Kidney tubule cell (primary cell): ENCODE measurements around the gene UBE2N.
"Not testable (repeated sequence)": the region's sequence is repeated elsewhere in the genome, so short reads cannot be mapped to it uniquely, and the experiment has no call there.

Source experiments
- DNase-seq: peaks from one replicate; pipeline ENCODE4 v3.0.0-alpha.2; 2018; ENCODE audit warnings: low spot score

The UBE2N gene

GRCh38 chr12:93443576-93443975 lies 1.8 kb upstream of the UBE2N start:
- no peak for DNase-seq

- DNase-seq: peak; percentile 71
These were observed 929 bp upstream of the UBE2N start for GRCh38 chr12:93442411-93443340.

- peak; percentile 30 for DNase-seq
These were observed 598 bp downstream of the UBE2N start for GRCh38 chr12:93441081-93441616.

- DNase-seq: peak; percentile 18
These were observed 1.5 kb downstream of the UBE2N start for GRCh38 chr12:93440043-93440835.

DNA sequence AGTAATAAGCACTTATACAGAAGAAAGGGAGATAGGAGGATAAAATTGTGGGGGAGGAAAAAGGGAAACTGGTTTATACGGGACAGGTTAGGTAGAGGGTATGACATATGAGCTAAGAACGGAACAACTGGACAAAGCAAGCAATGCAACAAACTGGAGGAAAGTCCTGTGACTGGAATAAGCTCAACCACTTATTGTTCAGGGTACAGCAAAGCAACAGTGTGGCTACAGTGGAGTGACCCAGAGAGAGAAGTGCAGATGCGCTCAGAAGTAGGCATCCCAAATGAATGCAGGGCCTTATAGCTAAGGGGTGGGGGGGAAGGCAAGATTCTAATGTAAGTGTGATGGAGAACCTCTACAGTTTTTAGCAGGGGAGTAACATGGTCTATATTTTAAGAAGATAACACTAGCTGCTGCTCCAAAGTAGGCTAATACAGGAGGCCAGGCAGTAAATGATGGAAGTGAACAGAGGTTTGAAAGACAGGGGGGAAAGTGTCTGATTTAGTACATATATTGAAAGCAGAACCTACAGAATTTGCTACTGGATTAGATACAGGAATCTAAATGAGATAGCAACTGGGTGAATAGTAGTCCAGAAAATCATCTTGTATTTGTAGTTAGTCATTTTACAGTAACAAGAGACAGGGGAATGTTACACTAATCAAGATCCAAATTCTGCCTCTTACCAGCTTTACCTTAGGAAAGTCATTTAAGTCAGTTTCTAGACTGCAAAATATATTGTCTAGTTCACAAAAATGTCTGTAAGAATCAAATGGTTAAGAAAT lies 3.3 kb downstream of the UBE2N start:
- no peak for DNase-seq

DNA sequence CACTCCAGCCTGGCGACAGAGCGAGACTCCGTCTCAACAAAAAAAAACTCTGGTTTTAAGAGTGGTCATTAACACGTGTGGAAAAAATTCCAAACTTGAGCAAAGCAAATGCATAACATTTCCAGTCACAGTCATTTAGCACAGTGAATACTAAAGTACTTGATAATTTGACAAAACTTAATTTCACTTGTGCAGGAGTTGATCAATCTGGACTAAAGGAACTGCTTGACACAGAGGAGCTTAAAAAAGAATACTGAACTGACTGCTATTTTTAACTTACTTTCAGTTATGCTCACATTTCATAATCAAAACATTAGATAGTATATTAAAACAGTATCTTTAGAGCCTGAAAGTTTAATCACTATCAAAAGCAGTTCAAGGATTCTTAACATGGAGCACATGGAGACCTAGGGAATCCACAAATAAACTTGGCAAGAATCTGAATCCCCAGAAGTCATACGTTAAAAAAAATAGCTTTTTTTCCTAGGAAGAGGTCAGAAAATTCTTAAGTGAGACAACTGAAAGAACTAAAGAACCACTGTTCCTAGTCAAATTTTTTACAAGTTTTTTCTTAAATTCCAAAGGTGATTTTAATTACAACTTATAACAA lies 7.4 kb downstream of the UBE2N start:
- DNase-seq: no peak

DNA sequence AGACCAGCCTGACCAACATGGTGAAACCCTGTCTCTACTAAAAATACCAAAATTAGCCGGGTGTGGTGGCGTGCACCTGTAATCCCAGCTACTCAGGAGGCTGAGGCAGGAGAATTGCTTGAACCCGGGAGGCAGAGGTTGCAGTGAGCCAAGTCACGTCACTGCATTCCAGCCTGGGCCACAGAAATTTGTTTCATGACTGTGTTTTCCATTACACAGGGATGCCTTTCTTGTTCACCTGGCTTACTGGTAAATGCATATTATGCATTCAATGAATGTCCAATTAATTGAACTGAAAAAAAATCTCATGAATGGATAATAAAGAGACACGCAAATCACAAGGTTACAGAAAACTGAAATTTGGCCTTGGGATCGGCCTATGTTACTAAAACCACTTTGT lies 9.7 kb downstream of the UBE2N start:
- not testable (repeated sequence) for DNase-seq

GRCh38 chr12:93430280-93430679 lies 11.5 kb downstream of the UBE2N start:
- no peak for DNase-seq

GRCh38 chr12:93429852-93430251 lies 11.9 kb downstream of the UBE2N start:
- DNase-seq: no peak

- DNase-seq: no peak
These were observed 12.3 kb downstream of the UBE2N start for GRCh38 chr12:93429448-93429847.

DNA sequence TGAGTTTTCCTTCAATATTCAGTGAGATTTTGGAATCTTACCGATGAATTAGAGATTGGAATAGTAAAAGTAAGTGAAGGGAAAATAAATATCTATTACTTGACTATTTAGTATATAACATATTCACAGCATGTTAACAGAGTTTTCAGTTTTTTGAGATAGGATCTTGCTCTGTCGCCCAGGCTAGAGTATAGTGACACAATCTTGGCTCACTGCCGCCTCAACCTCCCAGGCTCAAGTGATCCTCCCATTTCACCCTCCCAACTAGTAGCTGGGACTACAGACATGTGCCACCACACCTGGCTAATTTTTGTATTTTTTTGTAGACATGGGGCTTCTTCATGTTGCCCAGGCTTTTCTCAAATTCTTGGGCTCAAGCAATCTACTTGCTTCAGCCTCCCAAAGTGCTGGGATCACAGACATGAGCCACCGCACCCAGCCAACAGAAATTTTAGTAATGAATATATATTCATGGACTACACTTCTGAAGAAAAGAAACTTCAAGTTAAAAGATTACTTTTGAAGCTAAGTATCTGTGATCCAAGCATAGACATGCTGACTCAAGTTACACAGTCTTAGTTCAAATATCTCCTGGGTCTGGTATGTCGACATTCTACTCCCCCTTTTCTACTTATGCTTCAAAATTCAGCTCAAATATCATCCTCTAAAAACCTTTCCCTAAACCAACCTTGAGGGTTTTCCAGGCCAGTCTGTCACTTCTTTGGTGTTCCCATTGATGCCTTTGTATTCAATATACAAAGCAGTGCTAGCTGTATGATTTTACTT lies 13.8 kb downstream of the UBE2N start:
- no peak for DNase-seq

DNA sequence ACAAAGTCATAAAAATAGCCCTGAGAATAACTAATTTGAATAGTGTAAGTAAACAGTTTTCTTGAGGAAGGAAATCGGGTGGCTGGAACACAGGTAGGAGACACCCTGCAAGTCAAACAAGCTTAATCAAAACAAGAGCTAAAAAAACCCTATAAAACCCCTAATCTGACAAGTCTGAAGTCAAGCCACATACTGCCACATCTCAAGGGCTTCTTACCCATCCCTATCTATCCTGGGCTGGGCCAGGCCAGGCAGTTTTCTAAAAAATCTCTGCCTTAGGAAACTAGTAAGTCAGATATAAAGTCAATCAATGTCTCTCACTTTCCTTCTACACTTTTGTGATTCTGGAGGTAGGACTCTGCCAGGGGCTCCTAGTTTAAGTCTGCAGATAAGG lies 15.3 kb downstream of the UBE2N start:
- no peak for DNase-seq

GRCh38 chr12:93425736-93426411 lies 15.9 kb downstream of the UBE2N start:
- no peak for DNase-seq

DNA sequence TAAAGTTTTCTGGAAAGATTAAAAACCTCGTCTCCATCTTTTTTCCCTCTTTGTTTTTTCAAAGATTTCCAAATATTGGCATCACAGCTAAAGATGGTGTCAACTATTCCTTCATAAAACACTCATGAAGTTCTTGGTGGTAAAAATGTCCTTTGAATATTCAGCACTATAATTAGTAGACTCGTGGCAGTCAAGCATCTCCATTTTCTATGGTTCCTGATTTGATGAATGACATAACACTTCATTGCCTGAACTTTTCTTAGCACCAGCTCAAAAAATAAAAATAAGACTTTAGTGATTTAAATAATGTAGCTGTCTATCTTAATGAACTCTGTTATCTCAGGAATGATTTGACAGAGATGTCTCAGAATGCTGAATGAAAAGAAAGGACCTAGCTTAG lies 19.7 kb downstream of the UBE2N start:
- no peak for DNase-seq

DNA sequence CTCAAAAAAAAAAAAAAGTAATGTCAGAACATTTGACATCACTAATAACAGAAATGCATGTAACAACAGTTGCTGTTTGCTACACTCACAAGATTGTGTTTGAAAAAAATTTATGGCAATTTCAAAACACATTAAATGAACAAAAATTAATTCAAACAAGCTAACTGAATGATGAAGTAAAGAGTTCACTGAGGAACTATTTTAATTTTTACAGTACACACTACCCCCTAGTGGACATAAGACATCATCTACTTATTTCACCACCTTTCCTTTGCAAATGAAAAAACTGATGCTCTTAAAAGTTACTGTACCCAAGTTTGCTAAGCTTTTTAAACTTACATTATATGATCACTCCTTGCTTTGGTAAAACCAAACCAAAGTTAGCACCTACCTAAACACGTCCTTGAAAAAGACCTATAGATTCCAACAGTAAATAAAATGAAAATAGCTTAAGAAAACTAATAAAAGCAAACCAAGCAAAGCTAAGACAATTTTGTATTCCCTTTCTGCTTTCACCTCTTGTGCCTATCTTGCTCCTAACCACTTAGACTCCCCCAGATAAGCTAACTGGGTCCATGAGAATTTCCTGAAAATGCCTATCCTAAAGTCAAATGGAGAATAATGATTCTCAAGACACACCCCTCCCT lies 22.2 kb downstream of the UBE2N start:
- peak; percentile 52 for DNase-seq

DNA sequence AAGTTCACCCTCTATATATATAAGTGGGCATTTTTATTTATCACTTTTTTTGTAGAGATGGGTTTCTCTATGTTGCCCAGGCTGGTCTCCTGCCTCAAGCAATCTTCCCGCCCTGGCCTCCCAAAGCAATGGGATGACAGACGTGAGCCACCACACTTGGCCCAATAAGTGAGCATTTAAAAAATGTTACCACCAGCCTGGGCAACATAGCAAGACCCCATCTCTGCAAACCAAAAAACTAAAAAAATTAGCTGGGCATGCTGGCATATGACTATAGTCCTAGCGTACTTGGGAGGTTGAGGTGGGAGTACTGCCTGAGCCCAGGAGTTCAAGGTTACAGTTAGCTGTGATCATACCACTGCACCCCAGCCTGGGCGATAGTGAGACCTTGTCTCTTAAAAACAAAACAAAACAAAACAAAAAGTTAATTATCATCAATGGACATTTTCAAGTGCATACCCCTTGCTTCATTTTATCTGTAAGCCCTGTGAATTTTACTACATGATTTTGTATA lies 23.7 kb downstream of the UBE2N start:
- no peak for DNase-seq

GRCh38 chr12:93415723-93416464 lies 25.9 kb downstream of the UBE2N start:
- DNase-seq: no peak

- no peak for DNase-seq
These were observed 28.7 kb downstream of the UBE2N start for GRCh38 chr12:93413064-93413463.

DNA sequence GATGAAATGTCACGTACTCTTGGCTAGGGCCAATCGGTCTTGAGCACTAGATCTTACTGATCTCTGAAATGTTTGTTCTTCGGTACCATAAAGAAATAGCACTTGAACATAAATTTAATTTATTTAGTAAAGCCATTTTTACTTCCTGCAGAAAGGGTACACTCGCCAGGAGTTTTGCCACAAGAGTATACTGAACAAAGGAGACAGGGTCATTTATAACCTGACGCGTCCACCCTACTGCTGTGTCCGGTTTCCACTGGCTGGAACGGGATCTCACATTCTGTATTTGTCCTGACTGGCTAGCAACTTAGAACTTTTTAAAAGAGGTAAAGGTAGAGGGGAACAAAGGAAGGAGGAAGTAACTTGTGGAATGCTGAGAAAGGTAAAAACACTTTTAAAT lies 29.4 kb downstream of the UBE2N start:
- peak; percentile 17 for DNase-seq
